Pons (tissue), 1 donor: ENCODE measurements around the gene CNGA2.
"Not testable (repeated sequence)": the region's sequence is repeated elsewhere in the genome, so short reads cannot be mapped to it uniquely, and the experiment has no call there.

ENCODE experiments used
- DNase-seq: peaks from one replicate; pipeline ENCODE4 v3.0.0-alpha.2; 2016; ENCODE audit warnings: low spot score

CNGA2 gene

DNA sequence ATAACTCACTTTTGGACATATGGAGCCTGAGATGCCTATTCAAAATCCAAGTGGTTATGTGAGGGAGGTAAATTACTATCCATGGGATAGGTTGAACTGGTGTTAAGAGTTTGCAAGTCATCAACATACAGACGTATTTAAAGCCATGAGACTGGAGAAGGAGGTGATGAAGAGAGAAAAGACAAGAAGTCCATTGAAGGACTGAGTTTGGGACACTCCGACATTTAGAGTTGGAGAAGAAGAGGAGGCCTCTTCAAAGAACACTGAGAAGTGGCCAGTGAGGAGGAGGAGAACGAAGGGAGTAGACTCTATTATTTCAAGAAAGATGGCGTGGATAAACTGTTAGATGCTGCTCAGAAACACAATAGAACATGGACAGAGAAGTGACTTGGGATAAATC is at the start of gene CNGA2:
CNGA2 (plus strand) TSS at position 301 of the 400 bp plus-strand sequence. CDS start 3,738 bp downstream, outside the sequence.
- no peak for DNase-seq

DNA sequence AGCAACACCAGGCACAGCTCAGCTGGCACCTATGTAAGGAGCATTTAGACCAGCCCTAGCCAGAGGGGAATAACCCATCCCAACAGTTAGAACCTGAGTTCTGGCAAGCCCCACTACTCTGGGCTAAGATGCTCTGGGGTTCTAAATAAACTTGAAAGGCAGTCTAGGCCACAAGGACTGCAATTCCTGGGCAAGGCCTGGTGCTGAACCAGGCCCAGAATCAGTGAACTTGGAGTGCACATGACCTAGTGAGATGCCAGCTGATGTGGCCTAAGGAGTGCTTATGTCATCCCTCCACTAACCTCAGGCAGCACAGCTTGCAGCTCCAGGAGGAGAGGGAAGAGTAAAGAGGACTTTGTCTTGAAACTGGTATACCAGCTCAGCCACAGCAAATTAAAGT is 46.9 kb upstream of the CNGA2 start:
- DNase-seq: no peak

- no peak for DNase-seq
Observed at GRCh38 chrX:151688695-151689094, 45.9 kb upstream of the CNGA2 start.

GRCh38 chrX:151692825-151693224 is 41.7 kb upstream of the CNGA2 start:
- DNase-seq: no peak

DNA sequence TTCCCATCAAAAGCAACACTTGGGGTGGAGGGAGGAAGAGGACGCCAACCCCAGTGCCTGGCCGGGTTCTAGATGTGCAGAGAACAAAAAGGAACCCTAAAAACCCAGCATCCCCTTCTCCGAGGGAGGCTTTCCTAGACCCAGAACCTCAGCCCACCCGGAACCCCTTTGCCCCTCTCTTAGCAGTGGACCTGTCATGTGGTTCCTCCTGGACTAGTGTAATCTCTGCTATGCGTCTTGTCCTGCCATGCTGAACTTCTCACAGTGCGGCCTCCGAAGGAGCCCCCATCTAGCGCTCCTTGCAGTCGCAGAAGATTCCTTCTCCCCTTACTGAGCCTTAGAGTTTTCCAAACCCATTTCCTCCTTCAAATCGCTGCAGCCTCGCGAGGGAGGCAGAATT is 40.4 kb upstream of the CNGA2 start:
- no peak for DNase-seq

DNA sequence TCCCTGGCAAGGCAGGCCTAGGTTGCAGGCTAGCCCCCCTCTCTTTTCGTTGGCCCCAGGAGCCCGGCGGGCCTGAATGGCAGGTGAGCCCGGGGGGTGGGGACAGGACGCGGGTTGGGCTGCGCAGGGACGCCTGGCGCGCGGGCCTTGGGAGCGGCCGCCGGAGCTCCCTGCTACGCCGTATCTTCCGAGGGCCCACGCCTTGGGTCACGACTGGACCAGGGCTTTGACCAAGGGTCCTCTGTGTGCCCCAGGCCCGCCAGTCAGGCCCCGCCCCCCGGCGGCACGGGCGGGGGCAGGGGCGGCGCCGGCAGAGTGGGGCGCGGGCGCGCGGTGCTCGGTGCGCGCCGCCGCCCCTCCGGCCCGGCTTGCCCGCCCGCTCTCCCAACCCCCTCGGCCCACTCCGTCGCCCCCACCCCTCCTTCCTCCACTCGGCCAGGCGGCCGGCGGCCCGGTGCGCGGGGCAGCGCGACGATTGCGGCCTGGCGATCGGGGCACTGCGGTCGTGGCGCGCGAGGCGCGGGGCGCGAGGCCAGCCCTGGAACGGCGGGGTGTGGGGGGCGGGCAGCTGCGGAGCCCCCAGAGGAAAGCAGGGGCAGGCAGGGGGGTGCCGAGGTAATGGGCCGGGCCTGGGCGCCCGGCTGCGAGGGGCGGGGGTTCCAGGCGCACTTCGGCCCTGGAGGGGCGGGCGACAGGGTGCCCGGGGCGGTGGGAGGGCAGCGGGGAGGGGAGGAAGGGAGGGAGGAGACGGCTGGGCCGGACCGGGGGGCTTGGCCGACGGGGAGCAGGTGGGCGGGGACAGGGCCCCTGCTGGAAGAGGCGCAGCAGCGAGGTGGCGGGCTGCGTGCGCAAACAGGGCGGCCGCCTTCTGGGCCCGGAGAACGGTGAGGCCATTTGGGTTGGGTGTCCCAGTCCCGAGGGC is 39.6 kb upstream of the CNGA2 start, which contains the start of gene PRRG3:
PRRG3 (plus strand) TSS at position 798 of the 922 bp plus-strand sequence. CDS start 3,357 bp downstream, outside the sequence.
- no peak for DNase-seq

DNA sequence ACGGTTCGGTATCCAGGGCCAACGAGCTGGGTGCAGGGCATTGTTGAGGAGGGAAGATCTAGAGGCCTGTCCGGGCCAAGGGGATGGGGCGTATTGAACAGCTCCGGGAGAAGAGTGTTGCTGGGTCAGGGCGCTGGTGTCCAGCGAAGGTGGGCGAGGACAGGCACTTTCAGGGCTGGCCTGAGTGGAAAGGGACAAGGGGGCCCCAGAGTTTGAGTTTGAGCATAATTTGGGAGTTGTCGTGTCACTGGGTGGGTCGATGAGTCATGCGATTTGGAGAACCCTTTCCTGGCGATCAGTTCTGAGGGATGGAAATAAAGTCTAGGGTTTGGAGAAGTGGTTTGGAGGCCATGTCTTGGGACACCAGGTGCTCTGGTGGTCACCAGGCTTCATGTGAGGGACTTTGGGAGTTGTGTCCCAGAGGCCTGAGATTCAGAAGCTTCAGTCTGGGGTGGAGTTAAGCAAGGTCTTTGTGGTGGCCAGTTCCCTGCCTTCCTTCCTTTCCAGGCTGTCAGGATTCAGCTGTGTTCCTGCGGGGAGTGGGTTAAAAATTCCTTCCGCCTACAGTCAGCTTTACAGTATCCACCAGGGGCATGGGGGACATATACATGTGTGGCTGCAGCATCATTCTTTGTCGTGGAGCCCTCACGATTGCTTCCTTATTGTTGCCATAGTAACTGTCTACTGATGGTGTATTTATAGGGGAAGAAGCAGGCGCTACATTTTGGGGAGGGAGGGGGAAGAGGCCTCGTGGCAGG is 38.8 kb upstream of the CNGA2 start:
- no peak for DNase-seq

DNA sequence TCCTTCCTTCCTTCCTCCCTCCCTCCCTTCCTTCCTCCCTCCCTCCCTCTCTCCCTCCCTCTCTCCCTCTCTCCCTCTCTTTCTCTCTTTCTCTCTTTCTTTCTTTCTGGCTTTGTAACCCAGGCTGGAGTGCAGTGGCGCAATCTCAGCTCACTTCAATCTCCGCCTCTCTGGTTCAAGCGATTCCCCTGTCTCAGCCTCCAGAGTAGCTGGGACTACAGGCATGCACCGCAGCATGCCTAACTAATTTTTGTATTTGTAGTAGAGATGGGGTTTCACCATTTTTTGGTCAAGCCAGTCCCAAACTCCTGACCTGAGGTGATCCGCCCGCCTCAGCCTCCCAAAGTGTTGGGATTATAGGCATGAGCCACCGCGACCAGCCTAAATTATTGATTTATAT is 37.5 kb upstream of the CNGA2 start:
- not testable (repeated sequence) for DNase-seq

- DNase-seq: no peak
Observed at GRCh38 chrX:151697522-151697921, 37.0 kb upstream of the CNGA2 start.

DNA sequence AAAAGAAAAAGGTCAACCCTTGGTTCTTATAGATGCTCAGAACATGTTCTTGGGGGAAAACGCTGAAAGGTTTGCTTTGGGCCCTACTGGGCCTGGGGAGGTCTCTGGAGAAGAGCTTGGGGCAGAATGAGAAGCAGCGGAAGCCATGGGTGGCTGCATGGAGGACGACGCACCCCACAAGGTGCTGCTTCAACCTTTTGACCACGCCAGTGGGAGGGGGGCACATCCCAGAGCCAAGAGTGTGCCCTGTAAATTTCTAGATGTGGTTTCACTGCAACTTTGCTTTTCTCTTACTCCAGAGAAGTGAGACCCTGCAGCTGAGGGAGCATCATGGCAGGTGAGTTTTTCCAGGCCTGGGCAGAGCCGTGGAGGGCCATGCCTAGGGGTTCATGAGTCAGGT is 36.1 kb upstream of the CNGA2 start:
- DNase-seq: no peak

- DNase-seq: no peak
Observed at GRCh38 chrX:151699746-151700145, 34.8 kb upstream of the CNGA2 start.

- DNase-seq: no peak
Observed at GRCh38 chrX:151700581-151700980, 34.0 kb upstream of the CNGA2 start.

DNA sequence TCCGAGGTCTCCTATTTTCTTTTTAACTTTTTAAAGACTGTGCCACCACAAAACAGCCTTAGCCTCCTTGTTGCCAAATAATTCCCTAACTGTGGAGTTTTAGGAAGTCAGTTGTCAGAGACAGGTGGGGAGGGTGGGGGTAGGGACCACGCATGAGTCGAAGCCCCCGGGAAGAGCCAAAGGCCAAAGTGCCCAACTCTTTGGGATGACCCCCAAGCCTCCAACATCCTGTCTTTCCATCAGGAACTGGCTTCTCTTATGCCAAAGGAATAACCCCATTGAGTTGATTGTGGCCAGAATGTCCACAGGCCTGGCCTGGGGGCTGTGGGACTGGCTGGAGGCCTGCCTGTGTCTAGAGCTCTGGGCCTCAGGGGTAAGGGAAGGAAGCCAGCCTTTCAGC is 33.5 kb upstream of the CNGA2 start:
- no peak for DNase-seq

- DNase-seq: no peak
Observed at GRCh38 chrX:151701531-151701930, 33.0 kb upstream of the CNGA2 start.

- no peak for DNase-seq
Observed at GRCh38 chrX:151702026-151702714, 32.4 kb upstream of the CNGA2 start.

- no peak for DNase-seq
Observed at GRCh38 chrX:151702741-151703340, 31.7 kb upstream of the CNGA2 start.

GRCh38 chrX:151703487-151703886 is 31.1 kb upstream of the CNGA2 start:
- no peak for DNase-seq

DNA sequence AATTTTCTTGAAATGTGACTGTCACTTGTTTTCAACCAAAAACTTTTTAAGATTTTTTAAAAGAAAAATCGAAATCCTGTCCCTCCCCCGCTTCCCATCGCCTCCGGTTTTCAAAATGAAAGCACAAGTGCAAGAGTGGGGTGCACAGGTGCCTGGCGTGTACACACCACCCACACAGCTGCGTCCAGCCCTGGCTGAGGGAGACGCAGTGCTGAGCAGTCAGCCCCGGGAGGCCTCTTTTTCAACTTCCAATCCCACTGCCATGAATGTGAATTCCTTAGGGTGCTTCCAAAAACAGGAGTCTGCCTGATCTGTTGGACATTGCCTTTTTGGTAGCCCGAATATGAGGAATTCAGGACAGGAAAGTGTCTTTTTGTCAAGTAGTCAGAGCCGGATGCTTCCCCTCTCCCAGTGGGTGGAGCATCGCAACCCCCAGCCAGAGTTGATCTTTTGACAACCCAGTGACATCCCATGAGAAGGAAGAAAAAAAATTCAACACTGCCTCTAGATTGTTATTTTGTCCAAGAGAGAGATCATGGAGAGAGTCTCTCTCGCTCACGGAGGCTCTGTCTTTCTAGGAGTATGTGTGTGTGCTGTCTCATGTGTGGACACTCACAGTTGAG is 30.4 kb upstream of the CNGA2 start:
- DNase-seq: no peak

- DNase-seq: no peak
Observed at GRCh38 chrX:151708821-151709220, 25.7 kb upstream of the CNGA2 start.

DNA sequence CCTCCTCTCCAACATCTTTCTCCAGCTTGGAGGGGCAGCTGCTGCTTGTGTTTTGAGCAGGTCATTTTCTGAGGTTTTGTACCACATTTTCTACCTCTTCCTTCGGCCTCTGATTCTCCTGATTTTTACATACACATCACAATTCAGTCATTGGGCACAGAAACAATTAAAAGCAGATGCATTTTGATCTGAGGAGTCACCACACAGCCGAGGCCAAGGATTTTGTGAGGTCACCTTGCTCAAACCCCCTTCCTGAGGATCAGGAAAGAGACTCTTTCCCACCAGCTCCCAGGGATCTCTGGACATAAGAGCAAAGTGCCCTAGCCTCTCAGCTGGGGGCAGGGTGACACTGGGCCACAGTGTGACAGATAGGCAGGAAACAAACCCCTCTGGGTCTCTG is 24.1 kb upstream of the CNGA2 start:
- no peak for DNase-seq

DNA sequence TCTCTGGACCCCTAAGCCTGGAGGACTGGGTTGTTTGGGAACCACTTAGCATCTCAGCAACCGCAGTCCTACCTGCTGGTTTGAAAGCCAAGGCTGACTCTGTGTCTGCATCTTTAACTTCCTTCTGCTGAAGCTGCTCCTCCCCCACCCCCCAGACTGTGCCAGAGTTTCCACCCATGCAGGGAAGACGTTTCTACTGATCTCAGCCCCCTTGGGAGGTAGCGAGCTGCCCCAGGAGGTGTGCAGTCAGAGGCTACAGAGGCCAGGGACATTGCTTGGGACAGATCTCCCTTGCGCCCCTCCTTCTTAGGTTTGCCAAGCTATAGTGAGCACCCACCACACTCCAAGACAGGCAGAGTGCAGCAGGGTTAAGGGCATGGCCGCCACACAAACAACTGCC is 23.4 kb upstream of the CNGA2 start:
- DNase-seq: no peak

GRCh38 chrX:151711787-151712186 is 22.8 kb upstream of the CNGA2 start:
- no peak for DNase-seq
